ENCODE data around the gene ZCCHC14. TPM values are rescaled to one million over a fixed set of nuclear protein-coding genes. Genes with fewer than 3 reads are reported as not detected.
A peak's percentile ranks its signal among the peaks of the same experiment; 100 is the strongest.

ZCCHC14 gene
- polyA plus RNA-seq, 2 of the 4 experiments (the other 2 are of a cell fraction) = 3.8 to 7.3 TPM

GRCh38 chr16:87361916-87362619, 130.8 kb downstream of the ZCCHC14 start:
- H3K4me3 ChIP-seq = no peak overlapping the region
- H3K4me1 ChIP-seq = no peaks in the 10 kb centered on the region
- 92% methylated on average over 8 of the region's 8 CpGs for WGBS (ENCODE audit: missing lambda C conversion rate)
- no peak overlapping the region for H3K4me2 ChIP-seq
- ATAC-seq (no peak), DNase-seq (ENCODE audit: low read depth in 1 of 2, low spot score in 1 of 2) (no peak), FAIRE-seq (no peak)
- POLR2A ChIA-PET = no interaction called here
- CTCF ChIA-PET = interaction anchor here (0.9 kb wide), 1 partner anchor 488 kb away, joined by 4 read pairs; no protein-coding TSS in a partner anchor
- H3K9me3 ChIP-seq = no peaks in the 10 kb centered on the region
- TF ChIP-seq MYC (IDR thresholded peaks at IDR 0.05; ENCODE audit: borderline replicate concordance, low read length) = no peak
- H3K27ac ChIP-seq = no peak overlapping the region

GRCh38 chr16:87360862-87361610, 131.8 kb downstream of the ZCCHC14 start:
- 95% methylated on average over 16 of the region's 16 CpGs for WGBS (ENCODE audit: missing lambda C conversion rate)
- H3K27ac ChIP-seq = no peak overlapping the region
- no peaks in the 10 kb centered on the region for H3K9me3 ChIP-seq
- DNase-seq (ENCODE audit: low read depth in 1 of 2, low spot score in 1 of 2) = no peak
- ATAC-seq = no peak
- CTCF ChIA-PET = interaction anchor here (1.4 kb wide), 1 partner anchor 13 kb away, joined by 4 read pairs; no protein-coding TSS in a partner anchor
- H3K4me2 ChIP-seq = no peak overlapping the region
- TF ChIP-seq ZSCAN20 (CRISPR knock-in tag; IDR thresholded peaks at IDR 0.05) (no peak), HMGXB4 (CRISPR knock-in tag; IDR thresholded peaks at IDR 0.05; ENCODE audit: borderline replicate concordance) (no peak), TFCP2L1 (CRISPR knock-in tag; IDR thresholded peaks at IDR 0.05) (no peak), HDAC2 (IDR thresholded peaks at IDR 0.05) (no peak), E2F6 (IDR thresholded peaks at IDR 0.05; ENCODE audit: borderline replicate concordance, low read depth) (no peak), NR3C1 (IDR thresholded peaks at IDR 0.05) (no peak), NPAS2 (CRISPR knock-in tag; IDR thresholded peaks at IDR 0.05; ENCODE audit: borderline replicate concordance) (no peak), TP53 (CRISPR knock-in tag; IDR thresholded peaks at IDR 0.05) (no peak), CBX8 (IDR thresholded peaks at IDR 0.05) (no peak), HEYL (CRISPR knock-in tag; IDR thresholded peaks at IDR 0.05) (no peak), KDM1A (IDR thresholded peaks at IDR 0.05; ENCODE audit: low read depth) (no peak), PHF8 (IDR thresholded peaks at IDR 0.05; ENCODE audit: borderline replicate concordance, low read depth) (no peak), RCOR1 (IDR thresholded peaks at IDR 0.05; ENCODE audit: low read depth, low read length) (no peak), NFE2L2 (conservative IDR thresholded peaks at IDR 0.05; ENCODE audit: low read length) (no peak), MYC (IDR thresholded peaks at IDR 0.05; ENCODE audit: borderline replicate concordance, low read length) (no peak), HOXB5 (CRISPR knock-in tag; IDR thresholded peaks at IDR 0.05) (no peak), FOXS1 (CRISPR knock-in tag; IDR thresholded peaks at IDR 0.05) (no peak)
- no peaks in the 10 kb centered on the region for H3K4me1 ChIP-seq
- no peak overlapping the region for H3K4me3 ChIP-seq
- POLR2A ChIA-PET = no interaction called here
- FAIRE-seq = no peak

GRCh38 chr16:87359121-87359520, 133.7 kb downstream of the ZCCHC14 start:
- Histone ChIP-seq H3K27ac (no peak overlapping the region), H3K4me1 (no peaks in the 10 kb centered on the region), H3K4me2 (no peak overlapping the region), H3K9me3 (no peaks in the 10 kb centered on the region), H3K4me3 (no peak overlapping the region)
- TF ChIP-seq TP53 (CRISPR knock-in tag; IDR thresholded peaks at IDR 0.05) = no peak
- TF ChIP-seq BCL3 (IDR thresholded peaks at IDR 0.05) = no peak
- 85% methylated on average over 7 of the region's 7 CpGs for WGBS (ENCODE audit: missing lambda C conversion rate)
- no peak for FAIRE-seq
- ATAC-seq = 0 out of 6 replicates have a peak, but pooled peaks of 1 of the 2 experiments have one; percentile 33
- no peak for DNase-seq (ENCODE audit: low read depth in 1 of 2, low spot score in 1 of 2)
- CTCF ChIA-PET = interaction anchor here (1.4 kb wide), 1 partner anchor 277 kb away, joined by 3 read pairs; no protein-coding TSS in a partner anchor
- POLR2A ChIA-PET = no interaction called here

All from A549 (cell line).